GM12878 (cell line): Measurements from ENCODE around the gene DPP3. TPM values are rescaled to one million over a fixed set of nuclear protein-coding genes. Genes with fewer than 3 reads are reported as not detected.

Experiments used
- ATAC-seq: fragments of 200-7000 bp; cut with Tn5 transposase; 3 replicates; pipeline ENCODE4 v1.9.1; 2020; ENCODE audit warnings: mild to moderate bottlenecking, moderate library complexity
- BruUV-seq: library from RNA; stranded (reverse); fragments of 400-500 nt; replicated peaks from 2 replicates; lab custom pipeline; 2021; lab: Mats Ljungman, UMichigan
- CTCF ChIA-PET: fragments of 300-600 bp; sonication (Branson Sonifier 250); formaldehyde crosslinking; extraction: SDS; loops from one replicate; lab custom pipeline; 2021; ENCODE audit warnings: inconsistent platforms; lab: Yijun Ruan, JAX
- POLR2A ChIA-PET: fragments of 350-600 bp; formaldehyde crosslinking; extraction: SDS; loops from one replicate; lab custom pipeline; 2021; ENCODE audit warnings: inconsistent platforms; lab: Charles Lee
- RAD21 ChIA-PET: fragments of 300-600 bp; sonication (Branson Sonifier 250); formaldehyde crosslinking; loops from one replicate; lab custom pipeline; 2023; ENCODE audit warnings: antibody characterized with exemption; ENCODE audit not compliant: unreplicated experiment; lab: Charles Lee
- SMC1A ChIA-PET: fragments of 300-600 bp; sonication (Branson Sonifier 250); formaldehyde crosslinking; loops from one replicate; lab custom pipeline; 2023; ENCODE audit not compliant: unreplicated experiment, uncharacterized antibody; lab: Charles Lee
- DNase-seq: peaks from one replicate; pipeline ENCODE4 v3.0.0-alpha.2; 2011; ENCODE audit warnings: low read depth, low spot score
- FAIRE-seq: peaks from 3 replicates; lab custom pipeline; 2011; peaks lifted over from hg19 to GRCh38; lab: Jason Lieb, UNC
- H2AFZ ChIP-seq: 2 replicates; pipeline ENCODE4 v1.6.0; 2011; ENCODE audit warnings: low read depth, low read length, control low read depth; ENCODE audit not compliant: control insufficient read depth
- H3K27ac ChIP-seq: 2 replicates; pipeline ENCODE4 v1.5.1; 2011; ENCODE audit warnings: control low read depth; ENCODE audit not compliant: control insufficient read depth, insufficient read depth
- H3K27me3 ChIP-seq, 2 experiments: replicated peaks in 1 of 2; 2 replicates each; pipeline versions ENCODE4 v1.6.0 to v1.6.1; 2011; ENCODE audit warnings: low read length in 1 of 2; ENCODE audit not compliant: control insufficient read depth in 2 of 2, insufficient read depth in 2 of 2
- H3K36me3 ChIP-seq, 2 experiments: 2 replicates each; pipeline ENCODE4 v1.5.1; 2011; ENCODE audit warnings: low read length in 1 of 2; ENCODE audit not compliant: control insufficient read depth in 2 of 2, insufficient read depth in 2 of 2
- H3K4me1 ChIP-seq: 2 replicates; pipeline ENCODE4 v1.6.1; 2011; ENCODE audit warnings: mild to moderate bottlenecking, low read length, moderate library complexity, mixed read lengths; ENCODE audit not compliant: control insufficient read depth, insufficient read depth
- H3K4me2 ChIP-seq: 2 replicates; pipeline ENCODE4 v1.6.0; 2011; ENCODE audit warnings: control low read depth; ENCODE audit not compliant: control insufficient read depth, insufficient read depth
- H3K4me3 ChIP-seq: fragments of 200-600 bp; sonication (generic); 2 replicates; pipeline ENCODE4 v1.5.1; 2016
- H3K79me2 ChIP-seq: 2 replicates; pipeline ENCODE4 v1.6.0; 2011; ENCODE audit warnings: low read length; ENCODE audit not compliant: control insufficient read depth, insufficient read depth
- H3K9ac ChIP-seq: 2 replicates; pipeline ENCODE4 v1.8.0; 2011; ENCODE audit warnings: low read length, control low read depth, mixed read lengths; ENCODE audit not compliant: control insufficient read depth, insufficient read depth
- H3K9me3 ChIP-seq: replicated peaks from 3 replicates; pipeline ENCODE4 v1.5.1; 2011; ENCODE audit warnings: mild to moderate bottlenecking, low read length; ENCODE audit not compliant: control insufficient read depth, insufficient read depth
- H4K20me1 ChIP-seq: 2 replicates; pipeline ENCODE4 v1.6.0; 2011; ENCODE audit not compliant: control insufficient read depth, insufficient read depth
- ATF3 ChIP-seq: IDR thresholded peaks from 2 replicates; pipeline ENCODE4 v1.6.1; 2011; ENCODE audit warnings: low read depth, mild to moderate bottlenecking, low read length, moderate library complexity, borderline replicate concordance; ENCODE audit errors: extremely low read depth
- CBX3 ChIP-seq: fragments of 200-600 bp; sonication (generic); IDR thresholded peaks from 2 replicates; pipeline ENCODE4 v1.6.1; 2016; ENCODE audit warnings: low read depth, borderline replicate concordance
- CHD4 ChIP-seq: fragments of 200-600 bp; sonication (generic); IDR thresholded peaks from 2 replicates; pipeline ENCODE4 v1.6.1; 2016; ENCODE audit warnings: mild to moderate bottlenecking
- CREB1 ChIP-seq: IDR thresholded peaks from 2 replicates; pipeline ENCODE4 v1.6.1; 2012; ENCODE audit warnings: low read depth, mild to moderate bottlenecking, inconsistent platforms
- E2F8 ChIP-seq: fragments of 450-650 bp; IDR thresholded peaks from 2 replicates; pipeline ENCODE4 v1.6.1; 2018; ENCODE audit warnings: mild to moderate bottlenecking, low read depth, moderate library complexity; ENCODE audit not compliant: partially characterized antibody
- E4F1 ChIP-seq: fragments of 450-650 bp; IDR thresholded peaks from 2 replicates; pipeline ENCODE4 v1.6.1; 2018; ENCODE audit warnings: borderline replicate concordance, mild to moderate bottlenecking; ENCODE audit not compliant: partially characterized antibody
- EED ChIP-seq: sonication (generic); IDR thresholded peaks from 2 replicates; pipeline ENCODE4 v1.6.1; 2016; ENCODE audit warnings: antibody characterized with exemption, low read depth
- KDM1A ChIP-seq: fragments of 200-600 bp; sonication (generic); IDR thresholded peaks from 2 replicates; pipeline ENCODE4 v1.6.1; 2016; ENCODE audit warnings: borderline replicate concordance
- PAX8 ChIP-seq: fragments of 450-650 bp; IDR thresholded peaks from 2 replicates; pipeline ENCODE4 v1.6.1; 2017; ENCODE audit warnings: mild to moderate bottlenecking, moderate library complexity
- POLR2A ChIP-seq: IDR thresholded peaks from 2 replicates; pipeline ENCODE4 v1.6.1; 2011; ENCODE audit warnings: low read depth, mild to moderate bottlenecking, low read length
- RUNX3 ChIP-seq: IDR thresholded peaks from 2 replicates; pipeline ENCODE4 v1.6.1; 2012; ENCODE audit warnings: low read length, inconsistent platforms
- TARDBP ChIP-seq: IDR thresholded peaks from 2 replicates; pipeline ENCODE4 v1.6.1; 2016; ENCODE audit warnings: borderline replicate concordance
- TBL1XR1 ChIP-seq: IDR thresholded peaks from 2 replicates; pipeline ENCODE4 v1.6.1; 2012; ENCODE audit warnings: low read depth, low read length, improper control_type of control experiment
- TCF7 ChIP-seq: IDR thresholded peaks from 2 replicates; pipeline ENCODE4 v1.6.1; 2014; ENCODE audit warnings: antibody characterized with exemption, borderline replicate concordance
- YBX1 ChIP-seq: fragments of 450-650 bp; IDR thresholded peaks from 2 replicates; pipeline ENCODE4 v1.6.1; 2016; ENCODE audit warnings: antibody characterized with exemption
- ZNF687 ChIP-seq: fragments of 450-650 bp; IDR thresholded peaks from 2 replicates; pipeline ENCODE4 v1.6.1; 2017; ENCODE audit warnings: mild to moderate bottlenecking, moderate library complexity
- ZSCAN29 ChIP-seq: fragments of 450-650 bp; IDR thresholded peaks from 2 replicates; pipeline ENCODE4 v1.6.1; 2017; ENCODE audit warnings: mild to moderate bottlenecking, moderate library complexity
- WGBS: methylation state at CpG from one replicate; pipeline ENCODE4 v1.1.6; 2016; ENCODE audit warnings: low lambda C conversion rate; ENCODE audit not compliant: insufficient replicate concordance, insufficient coverage; ENCODE audit errors: missing lambda C conversion rate; 5-methylcytosine and 5-hydroxymethylcytosine counted together
- in situ Hi-C: fragments of 300-500 bp; cut with MboI; formaldehyde crosslinking; loops from 9 replicates; pipeline ENCODE4 v1.14.3; 2018; ENCODE audit warnings: mixed read lengths
- intact Hi-C: fragments of 100-400 bp; cut with micrococcal nuclease; formaldehyde crosslinking; loops from one replicate; pipeline ENCODE4 v1.14.2; 2022; ENCODE audit not compliant: unreplicated experiment
- polyA plus RNA-seq, 11 experiments: library from polyadenylated mRNA; depleted of rRNA in 4 of 11; unstranded in 6 of 11; stranded (reverse) in 5 of 11; fragments of >200 nt; fragmentation: Nextera tagmentation in 4 of 11; fragmentation: Illumina TruSeq in 1 of 11; extraction: Ambion mirVana in 4 of 11; extraction: Trizol in 1 of 11; gene quantifications; 1 replicate in 1 of 11; 2 replicates in 10 of 11; pipeline versions ENCODE4 v1.2.1 to v1.2.3, GENCODE V29; 2011 to 2016; ENCODE audit warnings: inconsistent platforms in 2 of 11, missing spikeins in 2 of 11, low read depth in 1 of 11
- total RNA-seq, 4 experiments: library from RNA; depleted of rRNA in 3 of 4; stranded (reverse); fragments of >200 nt in 3 of 4; fragmentation: Illumina TruSeq in 1 of 4; extraction: Trizol in 1 of 4; gene quantifications; 2 replicates each; pipeline versions ENCODE4 v1.2.1 to v1.2.3, GENCODE V29; 2013 to 2021

DPP3 gene
- total and polyA plus RNA-seq, 10 of the 15 experiments (the other 5 are each of a cell fraction or from before 2014, with no cell fraction given) = 6.0 to 117 (median 78.1) TPM

GRCh38 chr11:66555416-66555815 lies 75.2 kb downstream of the DPP3 start:
- no peak for TF ChIP-seq RUNX3
- TF ChIP-seq YBX1 = no peak
- TF ChIP-seq TCF7 = no peak
- TF ChIP-seq TARDBP = no peak
- no peak for TF ChIP-seq POLR2A
- no peak for TF ChIP-seq E4F1
- no peak for TF ChIP-seq CREB1
- TF ChIP-seq EED = no peak
- TF ChIP-seq ATF3 = no peak
- no peak for TF ChIP-seq ZSCAN29
- TF ChIP-seq E2F8 = no peak
- no peak for TF ChIP-seq ZNF687
- no peak for TF ChIP-seq CBX3
- TF ChIP-seq PAX8 = no peak
- no peak for TF ChIP-seq TBL1XR1
- no peak for TF ChIP-seq KDM1A
- no peak for TF ChIP-seq CHD4
- 0% methylated on average over 3 of the region's 3 CpGs for WGBS
- no TSS peak for BruUV-seq
- no peaks in the 10 kb centered on the region for H3K27me3 ChIP-seq
- no peaks in the 10 kb centered on the region for H3K79me2 ChIP-seq
- no peaks in the 10 kb centered on the region for H3K4me1 ChIP-seq
- H3K9me3 ChIP-seq = no peaks in the 10 kb centered on the region
- no peak overlapping the region for H3K4me2 ChIP-seq
- in situ Hi-C loops (no loop called here), intact Hi-C loops (no loop called here)
- no peak overlapping the region for H2AFZ ChIP-seq
- DNase-seq (no peak), FAIRE-seq (no peak), ATAC-seq (no peak)
- RAD21 ChIA-PET = no interaction called here
- CTCF ChIA-PET = no interaction called here
- H3K36me3 ChIP-seq = no peaks in the 10 kb centered on the region
- POLR2A ChIA-PET = no interaction called here
- H3K4me3 ChIP-seq = no peak overlapping the region
- no peak overlapping the region for H3K27ac ChIP-seq
- H3K9ac ChIP-seq = no peak overlapping the region
- SMC1A ChIA-PET = no interaction called here
- H4K20me1 ChIP-seq = no peaks in the 10 kb centered on the region
